G401.6 (cell line): ENCODE measurements around the gene MORN1.

Source experiments
- FAIRE-seq: peaks from 2 replicates; lab custom pipeline; 2012; peaks lifted over from hg19 to GRCh38; lab: Jason Lieb, UNC

MORN1 gene

GRCh38 chr1:2373551-2374251, 17.7 kb downstream of the MORN1 start:
- no peak for FAIRE-seq

GRCh38 chr1:2372551-2373490, 18.5 kb downstream of the MORN1 start:
- no peak for FAIRE-seq

- FAIRE-seq = no peak
These were observed 23.2 kb downstream of the MORN1 start for GRCh38 chr1:2368053-2368744.

DNA sequence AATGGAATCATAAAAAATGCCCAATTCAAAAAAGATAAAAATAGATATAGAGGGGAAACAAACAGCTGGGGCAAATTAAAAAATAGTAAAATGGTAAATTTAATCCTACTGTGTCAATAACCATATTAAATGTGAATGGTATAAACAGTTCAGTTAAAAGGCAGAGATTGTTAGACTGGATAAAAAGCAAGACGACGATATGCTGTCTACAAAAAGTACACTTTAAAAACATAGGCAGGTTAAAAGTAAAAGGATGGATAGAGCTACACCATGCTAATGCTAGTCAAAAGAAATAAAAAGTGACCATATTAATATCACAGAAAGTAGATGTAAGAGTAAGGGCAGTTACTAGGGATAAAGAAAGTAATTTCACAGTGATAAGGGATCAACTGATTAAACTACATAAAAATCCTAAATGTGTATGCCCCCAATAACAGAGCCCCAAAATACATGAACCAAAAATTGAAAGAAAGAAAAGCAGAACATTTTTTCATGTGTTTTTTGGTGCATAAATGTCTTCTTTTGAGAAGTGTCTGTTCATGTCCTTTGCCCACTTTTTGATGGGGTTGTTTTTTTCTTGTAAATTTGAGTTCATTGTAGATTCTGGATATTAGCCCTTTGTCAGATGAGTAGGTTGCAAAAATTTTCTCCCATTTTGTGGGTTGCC, 27.4 kb downstream of the MORN1 start:
- FAIRE-seq = no peak

- FAIRE-seq = no peak
These were observed 30.6 kb downstream of the MORN1 start for GRCh38 chr1:2360588-2361364.

GRCh38 chr1:2358651-2359640, 32.4 kb downstream of the MORN1 start:
- FAIRE-seq = no peak

DNA sequence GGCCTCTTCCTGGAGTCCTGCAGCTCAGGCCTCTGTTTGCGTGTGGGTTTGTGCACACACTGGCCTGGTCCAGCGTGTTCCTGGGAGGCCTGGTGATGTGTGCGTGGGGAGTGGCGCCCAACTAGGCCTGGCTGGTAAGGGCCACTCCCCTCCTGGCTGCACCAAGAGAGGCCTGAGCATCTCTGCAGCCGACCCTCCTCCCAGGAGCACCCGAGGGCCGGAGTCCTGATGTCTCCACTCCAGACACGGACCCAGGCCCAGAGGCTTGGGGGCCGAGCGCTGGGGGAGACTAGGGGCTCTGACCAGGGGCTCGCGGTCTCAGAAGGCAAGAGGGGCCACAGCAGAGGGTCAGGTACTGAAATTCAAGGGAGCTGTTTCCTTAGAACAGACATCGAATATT, 33.3 kb downstream of the MORN1 start:
- FAIRE-seq = no peak

DNA sequence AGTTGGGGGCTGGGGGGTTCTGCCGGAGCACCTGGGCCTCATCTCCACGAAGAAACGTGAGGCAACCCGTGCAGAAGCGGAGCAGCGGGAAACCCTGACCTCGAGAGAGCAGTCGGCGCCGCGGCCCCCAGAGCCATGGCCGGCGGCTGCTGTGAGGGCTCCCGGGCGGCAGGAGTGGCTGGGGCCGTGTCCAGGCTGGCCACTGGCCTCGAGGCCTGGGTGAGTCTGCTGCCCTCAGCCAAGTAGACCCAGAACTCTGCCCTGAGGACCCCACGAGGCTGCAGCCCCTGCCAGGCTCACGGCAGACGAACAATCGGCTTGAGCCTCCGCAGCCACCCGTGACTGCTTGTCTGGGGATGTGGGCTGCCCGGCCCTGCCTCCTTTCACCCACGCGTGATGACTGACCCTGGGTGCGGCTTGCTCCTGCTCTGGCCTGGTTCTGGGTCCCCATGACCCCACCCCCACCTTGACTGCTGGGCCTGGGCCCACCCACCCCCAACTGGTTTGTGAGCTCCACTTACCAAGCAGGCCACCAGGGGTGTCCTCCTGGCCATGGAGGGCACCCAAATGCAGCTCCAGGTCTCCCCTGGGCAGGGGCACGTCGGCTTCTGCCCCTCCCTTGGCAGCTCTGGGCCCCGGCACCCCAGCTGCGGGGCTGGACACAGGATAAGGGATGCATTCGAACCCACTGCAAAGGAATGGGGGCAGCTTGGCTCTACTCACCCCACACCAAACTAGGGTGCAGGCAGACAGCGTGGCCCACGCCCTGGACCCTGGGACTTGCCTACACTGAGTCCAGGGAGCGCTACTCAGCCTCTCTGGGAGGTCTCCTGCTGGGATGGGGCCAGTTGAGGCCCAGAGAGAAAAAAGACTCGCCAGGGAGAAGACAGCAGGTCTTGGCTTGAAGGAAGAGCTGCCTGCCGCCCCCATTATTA, 34.2 kb downstream of the MORN1 start:
- FAIRE-seq = no peak

GRCh38 chr1:2356401-2356800, 35.0 kb downstream of the MORN1 start:
- no peak for FAIRE-seq

GRCh38 chr1:2355373-2356261, 35.7 kb downstream of the MORN1 start:
- FAIRE-seq = no peak

DNA sequence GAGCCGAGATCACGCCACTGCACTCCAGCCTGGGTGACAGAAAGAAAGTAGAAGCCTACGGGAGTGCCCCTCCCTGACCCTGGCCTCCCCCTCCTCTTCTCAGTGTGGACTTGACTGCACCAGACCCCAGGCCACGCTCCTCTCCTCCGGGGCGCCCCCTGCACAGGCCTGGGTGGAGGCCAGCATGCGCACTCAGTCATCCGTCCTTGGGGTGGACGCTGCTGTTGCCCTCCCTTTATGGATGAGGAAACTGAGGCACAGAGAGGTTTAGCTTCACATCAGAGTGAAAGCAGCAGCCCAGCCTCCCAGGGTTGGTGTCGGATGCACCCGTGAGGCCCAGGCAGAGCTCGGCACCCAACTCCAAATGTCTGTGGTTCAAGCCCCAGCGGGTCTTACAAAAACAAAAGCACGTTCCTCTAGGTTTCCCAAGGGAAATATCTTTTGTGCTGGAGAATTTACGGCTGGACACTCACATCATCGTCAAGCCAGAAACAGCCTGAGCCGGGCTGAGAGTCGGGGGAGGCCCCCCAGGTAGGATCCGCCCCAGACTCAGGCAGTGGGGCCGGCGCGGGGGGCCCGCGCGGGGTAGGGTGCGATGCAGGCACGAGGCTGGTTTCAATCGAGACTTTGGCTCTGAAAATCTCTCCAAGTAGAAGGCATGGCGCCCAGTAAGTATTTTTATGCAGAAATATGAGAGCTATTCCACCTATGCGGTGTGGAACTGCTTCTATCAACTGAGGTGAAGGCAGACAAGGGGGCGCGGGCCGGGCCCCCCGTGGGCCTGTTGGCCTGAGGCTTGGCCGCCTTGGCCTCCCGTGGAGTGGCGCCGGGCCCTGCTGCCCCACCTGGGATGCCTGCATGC, 36.6 kb downstream of the MORN1 start:
- no peak for FAIRE-seq

DNA sequence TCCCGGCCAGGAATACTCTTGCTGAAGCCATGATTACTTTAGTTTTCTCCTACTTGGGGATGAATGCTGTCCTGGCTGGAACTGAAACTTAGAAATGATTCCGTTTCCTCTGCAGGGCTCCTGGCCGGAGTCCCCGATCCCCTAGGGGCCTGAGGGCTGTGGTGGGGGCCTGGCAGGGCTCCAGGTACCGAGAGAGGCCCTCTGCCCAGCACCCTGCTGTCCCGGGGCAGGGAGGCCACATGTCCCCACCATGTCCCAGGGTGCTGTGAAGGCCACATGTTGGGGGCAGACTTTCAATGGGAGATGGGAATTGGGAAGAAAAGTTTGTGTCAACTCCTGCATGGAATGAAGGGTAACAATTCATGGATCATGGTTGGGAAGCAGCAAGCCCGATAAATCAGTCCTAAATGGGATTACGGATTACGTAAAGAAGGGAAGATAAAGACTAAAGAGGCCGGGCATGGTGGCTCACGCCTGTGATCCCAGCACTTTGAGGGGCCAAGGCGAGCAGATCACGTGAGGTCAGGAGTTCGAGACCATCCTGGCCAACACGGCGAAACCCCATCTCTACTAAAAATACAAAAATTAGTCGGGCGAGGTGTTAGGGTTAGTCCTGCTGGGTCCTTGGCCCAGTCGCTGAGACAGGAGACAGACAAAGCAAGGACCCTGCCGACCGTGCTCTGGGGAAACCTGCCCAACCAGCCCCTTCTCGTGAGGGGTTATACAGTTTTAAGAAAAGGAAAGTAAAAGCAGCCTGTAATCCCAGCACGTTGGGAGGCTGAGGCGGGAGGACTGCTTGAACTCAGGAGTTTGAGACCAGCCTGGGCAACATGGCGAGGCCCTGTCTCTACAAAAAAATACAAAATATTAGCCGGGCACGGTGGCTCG, 37.6 kb downstream of the MORN1 start:
- no peak for FAIRE-seq

GRCh38 chr1:2352897-2353550, 38.3 kb downstream of the MORN1 start:
- no peak for FAIRE-seq

DNA sequence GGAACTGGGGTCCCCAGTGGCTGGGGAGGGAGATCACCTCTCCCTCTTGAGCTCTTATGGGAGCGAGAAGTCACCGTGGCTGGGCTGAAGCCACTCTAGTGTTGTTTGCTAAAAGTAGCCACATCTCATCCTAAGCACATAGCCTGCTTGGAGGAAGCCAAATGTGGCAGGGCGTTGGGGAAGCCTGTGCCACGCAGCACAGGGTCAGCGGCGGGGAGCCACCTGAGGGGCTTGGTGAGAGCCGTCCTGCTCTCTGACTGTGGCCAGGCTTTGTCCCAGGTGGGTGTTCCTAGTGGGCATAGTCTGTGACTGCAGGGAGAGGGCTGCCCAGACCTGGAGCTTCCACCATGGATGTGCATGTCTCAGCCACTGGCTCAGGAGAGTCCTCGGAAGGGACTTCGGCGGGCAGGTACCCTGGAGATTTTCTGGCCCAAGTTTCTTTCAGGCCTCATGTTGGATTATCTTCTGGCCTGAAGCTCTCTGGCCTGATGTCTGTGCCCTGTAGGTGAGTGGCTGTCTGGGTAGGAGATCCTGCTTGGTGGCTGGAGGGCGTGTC, 38.9 kb downstream of the MORN1 start:
- no peak for FAIRE-seq

DNA sequence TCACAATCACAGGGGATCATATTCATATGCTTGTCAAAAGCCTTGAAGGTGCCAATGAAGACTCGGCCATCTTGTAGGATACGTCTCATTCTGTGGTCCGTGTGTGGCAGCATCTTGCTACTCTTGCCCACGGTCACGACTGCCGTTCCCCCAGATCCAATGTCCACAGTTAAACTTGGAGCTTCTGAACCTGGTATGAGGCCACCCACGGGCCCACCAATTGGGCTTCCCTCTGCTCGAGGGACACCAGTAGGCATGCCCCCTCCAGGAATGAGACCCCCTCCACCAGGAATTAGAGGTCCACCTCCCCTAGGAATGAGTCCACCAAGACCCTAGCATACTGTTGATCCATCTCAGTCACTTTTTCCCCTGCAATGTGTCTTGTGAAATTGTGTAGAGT, 39.6 kb downstream of the MORN1 start:
- no peak for FAIRE-seq
